Cardiac septum (tissue), 1 donor: ENCODE results near the gene TNRC6C. TPM values are rescaled to one million over a fixed set of nuclear protein-coding genes. Genes with fewer than 3 reads are reported as not detected.

Source experiments
- total RNA-seq: library from RNA; stranded (reverse); fragmentation: NEBNext Ultra II Directional; extraction: Animal tissue kit (Norgen Biotek cat#: 25700); gene quantifications from one replicate; pipeline ENCODE4 v1.2.1, GENCODE V29; 2021
- donor health status: DM: no; HTN: no; CAD: no.

The TNRC6C gene
- total RNA-seq, 1 donor from 2014 or later: 17.8 TPM

Other genes starting within 250 kb of the TNRC6C start
- 80.1 TPM for gene TMC6, start 170.1 kb downstream of the TNRC6C start, total RNA-seq
- gene TMC8, start 172.1 kb downstream of the TNRC6C start, total RNA-seq: 2.2 TPM
- gene C17orf99, start 187.7 kb downstream of the TNRC6C start, total RNA-seq: not detected
- 116 TPM for gene SYNGR2, start 209.9 kb downstream of the TNRC6C start, total RNA-seq
- 1.2 TPM for gene TK1, start 228.3 kb downstream of the TNRC6C start, total RNA-seq
- 22.3 TPM for gene AFMID, start 228.7 kb downstream of the TNRC6C start, total RNA-seq